HEK293T (cell line): Measurements from ENCODE around the gene KRTAP13-4.
A peak's percentile ranks its signal among the peaks of the same experiment; 100 is the strongest.

Source experiments
- CTCF ChIA-PET: fragments of 350-600 bp; formaldehyde crosslinking; extraction: SDS; loops from one replicate; lab custom pipeline; 2021; ENCODE audit warnings: antibody characterized with exemption, inconsistent platforms; lab: Yijun Ruan, JAX
- POLR2A ChIA-PET: fragments of 350-600 bp; formaldehyde crosslinking; extraction: SDS; loops from one replicate; lab custom pipeline; 2020; ENCODE audit warnings: antibody characterized with exemption, inconsistent platforms; lab: Yijun Ruan, JAX
- DNase-seq: peaks from one replicate; pipeline ENCODE4 v3.0.0; 2012; ENCODE audit warnings: mixed read lengths; ENCODE audit errors: extremely low spot score
- ARNT ChIP-seq: fragments of 450-650 bp; IDR thresholded peaks from 2 replicates; pipeline ENCODE4 v1.6.1; 2017; ENCODE audit warnings: mild to moderate bottlenecking
- BHLHE40 ChIP-seq: fragments of 450-650 bp; IDR thresholded peaks from 2 replicates; pipeline ENCODE4 v1.6.1; 2016; ENCODE audit warnings: mild to moderate bottlenecking, moderate library complexity, borderline replicate concordance
- CTBP1 ChIP-seq: fragments of 450-650 bp; IDR thresholded peaks from 2 replicates; pipeline ENCODE4 v1.6.1; 2016; ENCODE audit warnings: borderline replicate concordance
- ELF4 ChIP-seq: fragments of 450-650 bp; IDR thresholded peaks from 2 replicates; pipeline ENCODE4 v1.6.1; 2017; ENCODE audit warnings: antibody characterized with exemption
- FOXA1 ChIP-seq: fragments of 450-650 bp; IDR thresholded peaks from 2 replicates; pipeline ENCODE4 v1.6.1; 2016; ENCODE audit warnings: mild to moderate bottlenecking
- FOXK2 ChIP-seq: fragments of 450-650 bp; IDR thresholded peaks from 2 replicates; pipeline ENCODE4 v1.6.1; 2016; ENCODE audit warnings: mild to moderate bottlenecking
- FOXM1 ChIP-seq: fragments of 450-650 bp; IDR thresholded peaks from 2 replicates; pipeline ENCODE4 v1.6.1; 2017; ENCODE audit warnings: mild to moderate bottlenecking, borderline replicate concordance
- HDGF ChIP-seq: fragments of 450-650 bp; IDR thresholded peaks from 2 replicates; pipeline ENCODE4 v1.6.1; 2017; ENCODE audit warnings: antibody characterized with exemption, borderline replicate concordance
- L3MBTL2 ChIP-seq: fragments of 450-650 bp; conservative IDR thresholded peaks from 2 replicates; pipeline ENCODE4 v1.6.1; 2016; ENCODE audit warnings: mild to moderate bottlenecking
- LEF1 ChIP-seq: fragments of 450-650 bp; IDR thresholded peaks from 2 replicates; pipeline ENCODE4 v1.6.1; 2017; ENCODE audit warnings: mild to moderate bottlenecking, borderline replicate concordance
- NFRKB ChIP-seq: fragments of 450-650 bp; IDR thresholded peaks from 2 replicates; pipeline ENCODE4 v1.6.1; 2016; ENCODE audit warnings: mild to moderate bottlenecking, moderate library complexity
- PKNOX1 ChIP-seq: fragments of 450-650 bp; IDR thresholded peaks from 2 replicates; pipeline ENCODE4 v1.6.1; 2016
- SP1 ChIP-seq: fragments of 450-650 bp; IDR thresholded peaks from 2 replicates; pipeline ENCODE4 v1.6.1; 2017
- SUZ12 ChIP-seq: fragments of 450-650 bp; IDR thresholded peaks from 2 replicates; pipeline ENCODE4 v1.6.1; 2016; ENCODE audit warnings: mild to moderate bottlenecking
- TARDBP ChIP-seq: fragments of 450-650 bp; IDR thresholded peaks from 2 replicates; pipeline ENCODE4 v1.6.1; 2016
- ZNF384 ChIP-seq: fragments of 450-650 bp; IDR thresholded peaks from 2 replicates; pipeline ENCODE4 v1.6.1; 2016

Gene KRTAP13-4

DNA sequence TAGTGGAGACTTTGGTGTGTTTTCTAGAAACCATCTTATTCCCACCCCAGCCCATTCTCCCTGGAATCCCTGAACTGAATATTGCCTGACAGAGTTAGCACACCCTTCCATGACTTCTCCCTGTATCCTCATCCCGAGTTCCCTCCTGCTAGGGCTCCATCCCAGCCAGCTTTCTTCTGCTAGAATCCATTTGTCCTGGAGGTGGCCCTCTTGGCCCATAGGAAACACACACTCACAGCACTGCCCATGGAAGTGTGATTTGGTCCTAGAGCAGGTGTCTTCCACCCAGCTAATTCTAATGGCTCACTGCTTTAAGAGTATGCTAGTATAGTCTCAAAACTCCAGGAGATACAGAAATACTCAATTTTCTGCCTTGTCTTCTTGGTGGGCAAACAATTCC is 14.2 kb downstream of the KRTAP13-4 start:
- DNase-seq = no peak
- ChIA-PET CTCF (interaction anchor here (0.6 to 2.5 kb wide), 3 partner anchors 8 to 98 kb away, joined by 3 to 8 read pairs (median 3); no protein-coding TSS in a partner anchor), POLR2A (no interaction called here)
- TF ChIP-seq ZNF384 (no peak), FOXM1 (no peak), FOXK2 (no peak), TARDBP (no peak), SP1 (no peak), LEF1 (no peak), PKNOX1 (no peak), L3MBTL2 (no peak), NFRKB (no peak), CTBP1 (no peak), HDGF (no peak), BHLHE40 (no peak), ARNT (no peak)

GRCh38 chr21:30447056-30447455 is 17.0 kb downstream of the KRTAP13-4 start:
- TF ChIP-seq SUZ12 (no peak), ZNF384 (no peak), FOXA1 (no peak), ARNT (no peak), PKNOX1 (no peak), BHLHE40 (no peak), TARDBP (no peak), L3MBTL2 (no peak), LEF1 (no peak), FOXK2 (no peak), CTBP1 (no peak)
- DNase-seq = no peak
- CTCF ChIA-PET = no interaction called here
- POLR2A ChIA-PET = no interaction called here

DNA sequence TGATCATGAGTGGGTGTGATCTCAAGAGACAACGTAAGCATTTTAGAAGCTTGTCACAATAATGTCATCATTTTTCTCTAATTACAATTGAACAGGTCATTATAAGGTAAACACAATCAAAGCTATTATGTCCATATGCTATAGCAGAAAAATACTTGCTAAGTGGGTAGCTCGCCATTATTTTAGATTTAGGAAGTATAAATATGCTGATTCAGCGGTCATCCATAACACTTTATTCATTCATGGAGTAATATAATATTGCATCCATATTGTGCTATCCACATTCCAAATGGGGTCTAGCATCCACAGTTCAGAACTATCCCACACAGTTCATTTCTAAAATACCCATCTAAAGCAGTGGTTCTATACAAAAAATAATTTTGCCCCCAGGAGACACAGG is 18.5 kb downstream of the KRTAP13-4 start:
- TF ChIP-seq FOXA1 = no peak
- no peak for TF ChIP-seq L3MBTL2
- TF ChIP-seq LEF1 = no peak
- no peak for TF ChIP-seq HDGF
- no peak for TF ChIP-seq ARNT
- no peak for TF ChIP-seq ELF4
- no peak for TF ChIP-seq PKNOX1
- TF ChIP-seq FOXK2 = no peak
- no peak for TF ChIP-seq FOXM1
- TF ChIP-seq BHLHE40 = no peak
- TF ChIP-seq ZNF384 = no peak
- no peak for TF ChIP-seq SUZ12
- ChIA-PET CTCF (interaction anchor here (0.6 to 1.0 kb wide), 2 partner anchors 15 to 348 kb away, joined by 3 read pairs; no protein-coding TSS in a partner anchor), POLR2A (no interaction called here)
- DNase-seq = no peak

- DNase-seq = no peak
- ChIA-PET CTCF (no interaction called here), POLR2A (no interaction called here)
- TF ChIP-seq FOXA1 (no peak), ELF4 (no peak), ARNT (no peak), HDGF (no peak), FOXM1 (no peak), FOXK2 (no peak), LEF1 (no peak), PKNOX1 (no peak), NFRKB (no peak), CTBP1 (no peak), L3MBTL2 (no peak)
Observed at GRCh38 chr21:30463713-30464112, 33.7 kb downstream of the KRTAP13-4 start.

DNA sequence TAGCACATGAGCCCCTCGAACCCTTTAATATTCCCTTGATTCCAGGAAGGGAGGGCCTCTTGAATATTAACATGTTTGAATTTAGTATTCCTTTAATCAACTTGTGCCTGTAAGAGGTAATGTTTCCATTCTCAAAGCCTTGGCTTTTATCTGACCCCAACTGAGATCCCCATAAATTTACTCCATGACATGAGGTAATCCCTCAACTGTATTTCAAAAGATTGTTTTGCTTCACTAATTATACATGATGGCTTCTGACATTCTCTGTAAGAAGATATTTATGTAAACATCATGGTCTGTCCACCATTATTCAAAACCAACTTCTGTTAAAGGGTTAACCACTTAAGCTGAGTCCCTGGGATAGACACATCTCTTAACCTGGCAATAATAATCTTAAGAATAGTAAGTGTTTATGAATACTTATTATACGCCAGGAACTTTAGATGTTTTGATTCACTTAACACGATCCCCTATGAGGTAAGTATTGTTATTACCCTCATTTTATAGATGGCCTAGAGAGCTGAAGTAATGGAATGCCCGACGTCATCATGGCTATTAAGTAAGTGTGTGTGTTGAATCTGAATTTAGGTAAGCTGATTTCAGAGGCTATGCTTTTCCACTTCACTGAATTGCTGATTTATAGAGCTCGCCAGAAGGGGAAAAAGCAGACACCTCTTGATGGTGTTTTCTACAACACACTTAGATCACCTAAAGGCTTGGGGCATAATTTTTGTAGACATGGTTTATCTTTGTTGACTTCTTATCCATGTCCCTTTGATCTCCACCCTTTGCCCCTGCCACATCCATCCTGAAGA is 39.1 kb downstream of the KRTAP13-4 start:
- CTCF ChIA-PET = no interaction called here

More for the DNA sequence above, 39.1 kb downstream of the KRTAP13-4 start:
- DNase-seq = peak; percentile 14
- POLR2A ChIA-PET = interaction anchor here (0.9 kb wide), 2 partner anchors 11 to 12 kb away, joined by 3 to 5 read pairs; partner anchors contain the start of gene KRTAP19-1
- 0 out of 2 replicates have a peak, but pooled peaks have one; percentile 26 for TF ChIP-seq FOXA1
- no peak for TF ChIP-seq SUZ12
- no peak for TF ChIP-seq NFRKB
- TF ChIP-seq SP1 = no peak
- no peak for TF ChIP-seq FOXM1
- TF ChIP-seq BHLHE40 = no peak
- TF ChIP-seq L3MBTL2 = no peak
- TF ChIP-seq CTBP1 = peak; percentile 46
- TF ChIP-seq ZNF384 = no peak
- TF ChIP-seq TARDBP = no peak
- TF ChIP-seq FOXK2 = 0 out of 2 replicates have a peak, but pooled peaks have one; percentile 17
- TF ChIP-seq PKNOX1 = peak; percentile 88
- 0 out of 2 replicates have a peak, but pooled peaks have one; percentile 52 for TF ChIP-seq LEF1
- TF ChIP-seq HDGF = no peak
- TF ChIP-seq ELF4 = no peak
- no peak for TF ChIP-seq ARNT
